HL-60 (cell line): ENCODE measurements around the gene GABRE.

Source experiments
- CTCF ChIP-seq: IDR thresholded peaks from one replicate; pipeline ENCODE4 v1.5.1; 2011; ENCODE audit warnings: low read length, control low read depth, inconsistent platforms; ENCODE audit not compliant: insufficient read depth
- GABPA ChIP-seq: IDR thresholded peaks from 2 replicates; pipeline ENCODE4 v1.6.1; 2012; ENCODE audit warnings: low read depth
- POLR2AphosphoS5 ChIP-seq: IDR thresholded peaks from 2 replicates; pipeline ENCODE4 v1.6.1; 2012; ENCODE audit warnings: low read depth
- REST ChIP-seq: IDR thresholded peaks from 2 replicates; pipeline ENCODE4 v1.6.1; 2012; ENCODE audit warnings: low read depth; ENCODE audit not compliant: insufficient replicate concordance
- SPI1 ChIP-seq: IDR thresholded peaks from 2 replicates; pipeline ENCODE4 v1.6.1; 2012; ENCODE audit warnings: low read depth, mild to moderate bottlenecking, borderline replicate concordance

DNA sequence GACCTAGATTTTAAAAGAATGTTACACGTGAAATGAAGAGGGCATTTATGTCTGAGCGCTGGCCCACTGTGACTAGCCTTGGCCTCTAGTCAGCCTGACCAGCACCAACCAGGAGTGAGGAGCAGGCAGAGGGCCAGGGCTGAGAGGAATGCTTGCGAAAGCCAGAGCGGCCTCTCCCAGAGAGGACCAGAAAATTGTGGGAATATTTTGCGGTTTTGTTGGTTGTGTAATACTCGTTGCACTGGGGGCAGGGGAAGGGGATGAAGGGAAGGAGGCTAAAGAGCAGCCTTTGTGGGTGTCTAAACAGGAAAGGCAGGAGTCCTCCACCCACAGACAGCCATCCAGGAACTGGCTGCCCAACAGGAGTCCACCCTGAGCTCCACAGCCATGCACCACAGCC is 3.8 kb downstream of the GABRE start:
- TF ChIP-seq CTCF (no peak), REST (no peak), POLR2AphosphoS5 (no peak), GABPA (no peak), SPI1 (no peak)
